ENCODE results near the gene UBE2H. TPM values are rescaled to one million over a fixed set of nuclear protein-coding genes. Genes with fewer than 3 reads are reported as not detected.
A peak's percentile ranks its signal among the peaks of the same experiment; 100 is the strongest.

The UBE2H gene
- total RNA-seq, 2 donors from 2014 or later: 92.6 to 93.4 TPM

DNA sequence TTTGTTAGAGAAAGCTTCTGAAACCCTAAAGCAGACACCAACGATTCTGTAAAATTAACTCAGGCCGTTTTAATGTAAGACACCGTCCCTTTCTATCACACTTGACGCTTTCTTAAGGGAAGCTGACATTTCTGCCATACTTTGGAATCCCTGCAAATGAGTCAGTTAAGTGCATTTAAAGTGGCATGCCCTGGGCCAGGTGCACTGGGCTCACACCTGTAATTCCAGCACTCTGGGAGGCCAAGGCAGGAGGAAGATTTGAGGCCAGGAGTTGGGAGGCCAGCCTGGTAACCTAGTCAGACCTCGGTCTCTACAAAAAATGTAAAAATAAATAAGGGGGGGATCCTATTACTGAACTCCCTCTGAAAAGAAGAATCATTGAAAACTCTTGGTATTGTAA, 4.4 kb downstream of the UBE2H start:
- WGBS, 2 donors: 61 to 67% methylated on average over 5 of the region's 5 CpGs
- ATAC-seq: no peak
- H3K4me1 ChIP-seq: peaks cover 46% of the 10 kb centered on the region
- TF ChIP-seq POLR2A (IDR thresholded peaks at IDR 0.05): no peak
- TF ChIP-seq, protein P1, sequence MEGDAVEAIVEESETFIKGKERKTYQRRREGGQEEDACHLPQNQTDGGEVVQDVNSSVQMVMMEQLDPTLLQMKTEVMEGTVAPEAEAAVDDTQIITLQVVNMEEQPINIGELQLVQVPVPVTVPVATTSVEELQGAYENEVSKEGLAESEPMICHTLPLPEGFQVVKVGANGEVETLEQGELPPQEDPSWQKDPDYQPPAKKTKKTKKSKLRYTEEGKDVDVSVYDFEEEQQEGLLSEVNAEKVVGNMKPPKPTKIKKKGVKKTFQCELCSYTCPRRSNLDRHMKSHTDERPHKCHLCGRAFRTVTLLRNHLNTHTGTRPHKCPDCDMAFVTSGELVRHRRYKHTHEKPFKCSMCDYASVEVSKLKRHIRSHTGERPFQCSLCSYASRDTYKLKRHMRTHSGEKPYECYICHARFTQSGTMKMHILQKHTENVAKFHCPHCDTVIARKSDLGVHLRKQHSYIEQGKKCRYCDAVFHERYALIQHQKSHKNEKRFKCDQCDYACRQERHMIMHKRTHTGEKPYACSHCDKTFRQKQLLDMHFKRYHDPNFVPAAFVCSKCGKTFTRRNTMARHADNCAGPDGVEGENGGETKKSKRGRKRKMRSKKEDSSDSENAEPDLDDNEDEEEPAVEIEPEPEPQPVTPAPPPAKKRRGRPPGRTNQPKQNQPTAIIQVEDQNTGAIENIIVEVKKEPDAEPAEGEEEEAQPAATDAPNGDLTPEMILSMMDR (IDR thresholded peaks at IDR 0.05): no peak
- no peaks in the 10 kb centered on the region for H3K27me3 ChIP-seq
- intact Hi-C loops (cut with DNase I): no loop called here
- no peaks in the 10 kb centered on the region for H3K9me3 ChIP-seq
- no peak for DNase-seq
- H3K36me3 ChIP-seq (replicated peaks in 1 of 2; ENCODE audit: insufficient read depth in 1 of 2, low read depth in 2 of 2): no peaks in the 10 kb centered on the region
- H3K4me3 ChIP-seq: no peak overlapping the region
- H3K27ac ChIP-seq: peak overlapping the region; percentile 98 to 99 (median 98)

DNA sequence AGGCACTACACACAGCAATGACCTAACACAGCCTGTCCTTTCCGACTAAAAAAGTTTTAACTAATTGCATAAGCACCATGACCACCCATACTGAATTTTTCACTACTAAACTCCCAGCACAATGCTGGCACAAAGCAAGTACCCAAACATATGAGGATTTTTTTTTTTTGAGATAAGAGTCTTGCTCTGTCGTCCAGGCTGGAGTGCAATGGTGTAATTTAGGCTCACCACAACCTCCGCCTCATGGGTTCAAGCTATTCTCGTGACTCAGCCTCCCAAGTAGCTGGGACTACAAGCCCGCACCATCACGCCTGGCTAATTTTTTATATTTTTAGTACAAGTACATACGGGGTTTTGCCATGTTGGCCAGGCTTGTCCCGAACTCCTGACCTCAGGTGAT, 5.1 kb downstream of the UBE2H start:
- no peaks in the 10 kb centered on the region for H3K9me3 ChIP-seq
- WGBS, 2 donors: 49% methylated on average over 8 of the region's 8 CpGs
- intact Hi-C loops (cut with DNase I): no loop called here
- no peak overlapping the region for H3K4me3 ChIP-seq
- TF ChIP-seq, protein P1 (IDR thresholded peaks at IDR 0.05): no peak
- TF ChIP-seq POLR2A (IDR thresholded peaks at IDR 0.05): no peak
- no peak for ATAC-seq
- H3K36me3 ChIP-seq (replicated peaks in 1 of 2; ENCODE audit: insufficient read depth in 1 of 2, low read depth in 2 of 2): no peaks in the 10 kb centered on the region
- peak overlapping the region in 3 of 4 donors; percentile 98 to 99 (median 98) for H3K27ac ChIP-seq
- no peaks in the 10 kb centered on the region for H3K27me3 ChIP-seq
- DNase-seq: no peak
- H3K4me1 ChIP-seq: peaks cover 41% of the 10 kb centered on the region

DNA sequence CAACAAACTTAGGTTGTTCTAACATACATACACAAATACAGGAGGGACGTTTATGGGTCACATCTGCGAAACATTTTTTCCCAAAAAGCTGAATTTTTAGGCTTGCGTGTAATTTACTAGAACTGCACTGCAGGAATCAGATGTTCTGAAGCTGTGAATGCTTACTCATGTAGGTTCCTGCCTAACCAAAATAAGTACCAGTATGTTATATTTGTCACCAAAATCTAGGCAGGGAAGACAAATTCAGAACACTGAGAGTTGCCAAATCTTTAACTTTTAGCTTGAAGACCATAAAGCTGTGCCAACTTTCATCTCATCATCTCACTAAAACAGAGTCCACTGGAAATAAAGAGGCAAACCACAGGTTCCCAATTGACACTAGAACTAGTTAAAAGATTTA, 5.7 kb downstream of the UBE2H start:
- no peak overlapping the region for H3K4me3 ChIP-seq
- TF ChIP-seq, protein P1 (IDR thresholded peaks at IDR 0.05): no peak
- no peak for TF ChIP-seq POLR2A (IDR thresholded peaks at IDR 0.05)
- 53 to 61% methylated on average over 3 of the region's 3 CpGs for WGBS, 2 donors
- ATAC-seq (no peak), DNase-seq (no peak)
- peak overlapping the region in 3 of 4 donors; percentile 17 to 99 (median 98) for H3K27ac ChIP-seq
- H3K9me3 ChIP-seq: no peaks in the 10 kb centered on the region
- no peaks in the 10 kb centered on the region for H3K27me3 ChIP-seq
- no peaks in the 10 kb centered on the region for H3K36me3 ChIP-seq (replicated peaks in 1 of 2; ENCODE audit: insufficient read depth in 1 of 2, low read depth in 2 of 2)
- intact Hi-C loops (cut with DNase I): no loop called here
- peaks cover 46% of the 10 kb centered on the region for H3K4me1 ChIP-seq

DNA sequence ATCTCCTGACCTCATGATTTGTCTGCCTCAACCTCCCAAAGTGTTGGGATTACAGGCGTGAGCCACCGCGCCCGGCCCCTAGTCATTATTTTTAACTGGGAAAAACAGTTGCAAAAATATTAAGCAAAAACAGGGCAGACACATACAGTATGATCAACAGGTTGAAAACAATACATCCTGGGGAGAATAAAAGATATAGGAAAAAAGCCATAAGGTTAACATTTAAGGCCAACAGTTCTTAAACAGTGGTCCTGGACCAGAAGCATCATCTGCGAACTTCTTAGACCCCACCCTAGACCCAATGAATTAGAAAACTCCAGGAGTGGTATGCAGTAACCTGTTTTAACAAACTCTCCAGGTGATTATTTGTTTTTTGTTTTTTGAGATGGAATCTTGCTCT, 6.5 kb downstream of the UBE2H start:
- ATAC-seq (no peak), DNase-seq (no peak)
- WGBS, 2 donors: 94 to 98% methylated on average over 5 of the region's 5 CpGs
- Histone ChIP-seq H3K9me3 (no peaks in the 10 kb centered on the region), H3K27me3 (no peaks in the 10 kb centered on the region), H3K27ac (no peak overlapping the region), H3K4me3 (no peak overlapping the region), H3K36me3 (replicated peaks in 1 of 2; ENCODE audit: insufficient read depth in 1 of 2, low read depth in 2 of 2) (no peaks in the 10 kb centered on the region), H3K4me1 (peaks cover 50% of the 10 kb centered on the region)
- no peak for TF ChIP-seq POLR2A (IDR thresholded peaks at IDR 0.05)
- TF ChIP-seq, protein P1 (IDR thresholded peaks at IDR 0.05): no peak
- intact Hi-C loops (cut with DNase I): no loop called here

DNA sequence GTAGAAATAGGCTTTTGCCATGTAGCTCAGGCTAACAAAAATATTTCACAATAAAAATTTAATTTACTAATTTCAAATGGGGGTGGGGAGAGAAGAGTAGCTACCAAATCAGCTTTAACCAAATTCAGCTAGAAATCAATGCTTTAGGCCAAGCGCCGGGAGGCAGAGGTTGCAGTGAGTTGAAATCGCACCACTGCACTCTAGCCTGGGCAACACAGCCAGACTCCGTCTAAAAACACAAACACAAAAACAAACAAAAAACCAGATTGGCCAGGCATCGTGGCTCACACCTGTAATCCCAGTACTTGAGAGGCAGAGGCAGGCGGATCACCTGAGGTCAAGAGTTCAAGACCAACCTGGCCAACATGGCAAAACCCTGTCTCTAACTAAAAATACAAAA, 9.4 kb downstream of the UBE2H start:
- Histone ChIP-seq H3K4me3 (no peak overlapping the region), H3K27me3 (no peaks in the 10 kb centered on the region), H3K36me3 (replicated peaks in 1 of 2; ENCODE audit: insufficient read depth in 1 of 2, low read depth in 2 of 2) (no peaks in the 10 kb centered on the region), H3K4me1 (peaks cover 58% of the 10 kb centered on the region), H3K27ac (no peak overlapping the region), H3K9me3 (no peaks in the 10 kb centered on the region)
- intact Hi-C loops (cut with DNase I): no loop called here
- whole genome bisulfite sequencing, 2 donors: 69 to 71% methylated on average over 6 of the region's 6 CpGs
- DNase-seq (no peak), ATAC-seq (no peak)
- no peak for TF ChIP-seq POLR2A (IDR thresholded peaks at IDR 0.05)
- TF ChIP-seq, protein P1 (IDR thresholded peaks at IDR 0.05): no peak

Data from body of pancreas (tissue), 4 donors.